Nephron (organoid): Measurements from ENCODE around the gene SHKBP1.
"Not testable (repeated sequence)": the region's sequence is repeated elsewhere in the genome, so short reads cannot be mapped to it uniquely, and the experiment has no call there.

Experiments used
- H3K27ac Mint-ChIP-seq, 3 experiments: 2 replicates each; pipeline ENCODE4 v1.8.0; 2020; ENCODE audit warnings: mixed read lengths in 3 of 3, mild to moderate bottlenecking in 2 of 3, moderate library complexity in 1 of 3
- H3K27me3 Mint-ChIP-seq: 2 replicates; pipeline ENCODE4 v1.8.0; 2021; ENCODE audit warnings: low read depth, mild to moderate bottlenecking, moderate library complexity, mixed read lengths
- H3K36me3 Mint-ChIP-seq: 2 replicates; pipeline ENCODE4 v1.8.0; 2020; ENCODE audit warnings: low read depth, mixed read lengths
- H3K4me1 Mint-ChIP-seq: 2 replicates; pipeline ENCODE4 v1.8.0; 2020; ENCODE audit warnings: mixed read lengths
- H3K4me3 Mint-ChIP-seq, 3 experiments: 2 replicates each; pipeline ENCODE4 v1.8.0; 2020; ENCODE audit warnings: mild to moderate bottlenecking in 3 of 3, mixed read lengths in 3 of 3, moderate library complexity in 2 of 3
- H3K9me3 Mint-ChIP-seq: 2 replicates; pipeline ENCODE4 v1.8.0; 2020; ENCODE audit warnings: mixed read lengths
- CTCF ChIP-seq, 3 experiments: fragments of 200-600 bp; sonication (generic); IDR thresholded peaks; one replicate each; pipeline ENCODE4 v1.5.0; 2021; ENCODE audit warnings: antibody characterized with exemption in 3 of 3; ENCODE audit not compliant: unreplicated experiment in 3 of 3

The SHKBP1 gene

GRCh38 chr19:40586611-40587010, 9.9 kb downstream of the SHKBP1 start:
- Mint-ChIP-seq H3K36me3 (peaks cover 46% of the 10 kb centered on the region), H3K27ac (no peak overlapping the region), H3K9me3 (no peaks in the 10 kb centered on the region), H3K27me3 (peaks cover 4% of the 10 kb centered on the region), H3K4me1 (no peaks in the 10 kb centered on the region), H3K4me3 (no peak overlapping the region)
- TF ChIP-seq CTCF (IDR thresholded peaks at IDR 0.05; ENCODE audit: unreplicated experiment in 3 of 3), result no peak

- H3K27ac Mint-ChIP-seq, result no peak overlapping the region
- H3K4me1 Mint-ChIP-seq, result no peaks in the 10 kb centered on the region
- peaks cover 4% of the 10 kb centered on the region for H3K27me3 Mint-ChIP-seq
- no peaks in the 10 kb centered on the region for H3K9me3 Mint-ChIP-seq
- H3K36me3 Mint-ChIP-seq, result peaks cover 43% of the 10 kb centered on the region
- no peak overlapping the region for H3K4me3 Mint-ChIP-seq
- TF ChIP-seq CTCF (IDR thresholded peaks at IDR 0.05; ENCODE audit: unreplicated experiment in 3 of 3), result no peak
Observed at GRCh38 chr19:40588110-40588854, 11.6 kb downstream of the SHKBP1 start.

- TF ChIP-seq CTCF (IDR thresholded peaks at IDR 0.05; ENCODE audit: unreplicated experiment in 3 of 3), result no peak
- H3K27ac Mint-ChIP-seq, result no peak overlapping the region
- no peak overlapping the region for H3K4me3 Mint-ChIP-seq
- H3K9me3 Mint-ChIP-seq, result no peaks in the 10 kb centered on the region
- H3K36me3 Mint-ChIP-seq, result peaks cover 40% of the 10 kb centered on the region
- no peaks in the 10 kb centered on the region for H3K4me1 Mint-ChIP-seq
- H3K27me3 Mint-ChIP-seq, result peaks cover 4% of the 10 kb centered on the region
Observed at GRCh38 chr19:40588926-40589569, 12.4 kb downstream of the SHKBP1 start.

GRCh38 chr19:40589591-40590429, 13.1 kb downstream of the SHKBP1 start:
- Mint-ChIP-seq H3K4me3 (no peak overlapping the region), H3K27me3 (peaks cover 7% of the 10 kb centered on the region), H3K4me1 (no peaks in the 10 kb centered on the region), H3K27ac (no peak overlapping the region), H3K9me3 (no peaks in the 10 kb centered on the region), H3K36me3 (peaks cover 33% of the 10 kb centered on the region)
- TF ChIP-seq CTCF (IDR thresholded peaks at IDR 0.05; ENCODE audit: unreplicated experiment in 3 of 3), result no peak

- peaks cover 32% of the 10 kb centered on the region for H3K36me3 Mint-ChIP-seq
- H3K27ac Mint-ChIP-seq, result no peak overlapping the region
- H3K4me3 Mint-ChIP-seq, result no peak overlapping the region
- no peaks in the 10 kb centered on the region for H3K4me1 Mint-ChIP-seq
- peaks cover 11% of the 10 kb centered on the region for H3K27me3 Mint-ChIP-seq
- no peak for TF ChIP-seq CTCF (IDR thresholded peaks at IDR 0.05; ENCODE audit: unreplicated experiment in 3 of 3)
- H3K9me3 Mint-ChIP-seq, result no peaks in the 10 kb centered on the region
Observed at GRCh38 chr19:40590464-40591265, 14.0 kb downstream of the SHKBP1 start.

GRCh38 chr19:40591724-40592123, 15.1 kb downstream of the SHKBP1 start:
- Mint-ChIP-seq H3K36me3 (peaks cover 24% of the 10 kb centered on the region), H3K27me3 (peaks cover 15% of the 10 kb centered on the region)
- not testable (repeated sequence) for H3K9me3 Mint-ChIP-seq, H3K27ac Mint-ChIP-seq, H3K4me3 Mint-ChIP-seq, H3K4me1 Mint-ChIP-seq
